Omental fat pad (tissue), 4 donors: ENCODE measurements around the gene CYB5B. TPM values are rescaled to one million over a fixed set of nuclear protein-coding genes. Genes with fewer than 3 reads are reported as not detected.

Experiments
- ATAC-seq: fragments of 150-250 bp; one replicate; pipeline ENCODE4 v1.9.1; 2016; ENCODE audit warnings: mild to moderate bottlenecking, moderate library complexity; ENCODE audit not compliant: low FRiP score
- DNase-seq: peaks from one replicate; pipeline ENCODE4 v3.0.0-alpha.2; 2019; ENCODE audit warnings: low spot score
- CTCF ChIP-seq, 3 donors: fragments of 450-650 bp; IDR thresholded peaks; one replicate each; pipeline ENCODE4 v1.5.1; 2016 to 2017; ENCODE audit warnings: antibody characterized with exemption in 3 of 3, mild to moderate bottlenecking in 3 of 3, moderate library complexity in 2 of 3
- total RNA-seq, 4 donors: library from RNA; depleted of rRNA; stranded (reverse); fragments of >200 nt; gene quantifications; one replicate each; pipeline ENCODE4 v1.1.0, GENCODE V29; 2016

The CYB5B gene
- total RNA-seq, 4 donors from 2014 or later = 32.0 to 41.8 (median 36.2) TPM

GRCh38 chr16:69444873-69445517, 20.6 kb downstream of the CYB5B start:
- TF ChIP-seq CTCF (IDR thresholded peaks at IDR 0.05) = no peak
- DNase-seq (no peak), ATAC-seq (peak; percentile 71)

- no peak for TF ChIP-seq CTCF (IDR thresholded peaks at IDR 0.05)
- no peak for DNase-seq
- peak; percentile 36 for ATAC-seq
Measured at GRCh38 chr16:69448470-69449193, 24.2 kb downstream of the CYB5B start.

GRCh38 chr16:69451166-69451565, 26.7 kb downstream of the CYB5B start:
- TF ChIP-seq CTCF (IDR thresholded peaks at IDR 0.05) = no peak
- no peak for ATAC-seq

GRCh38 chr16:69453936-69454335, 29.5 kb downstream of the CYB5B start:
- no peak for ATAC-seq
- no peak for TF ChIP-seq CTCF (IDR thresholded peaks at IDR 0.05)
- DNase-seq = no peak

More at GRCh38 chr16:69451166-69451565, 26.7 kb downstream of the CYB5B start:
- no peak for DNase-seq

GRCh38 chr16:69463876-69464275, 39.5 kb downstream of the CYB5B start:
- DNase-seq (no peak), ATAC-seq (no peak)
- TF ChIP-seq CTCF (IDR thresholded peaks at IDR 0.05) = no peak

GRCh38 chr16:69465083-69465721, 40.8 kb downstream of the CYB5B start:
- DNase-seq (no peak), ATAC-seq (no peak)
- TF ChIP-seq CTCF (IDR thresholded peaks at IDR 0.05) = no peak
